Measurements from ENCODE around the gene TSGA10.

DNA sequence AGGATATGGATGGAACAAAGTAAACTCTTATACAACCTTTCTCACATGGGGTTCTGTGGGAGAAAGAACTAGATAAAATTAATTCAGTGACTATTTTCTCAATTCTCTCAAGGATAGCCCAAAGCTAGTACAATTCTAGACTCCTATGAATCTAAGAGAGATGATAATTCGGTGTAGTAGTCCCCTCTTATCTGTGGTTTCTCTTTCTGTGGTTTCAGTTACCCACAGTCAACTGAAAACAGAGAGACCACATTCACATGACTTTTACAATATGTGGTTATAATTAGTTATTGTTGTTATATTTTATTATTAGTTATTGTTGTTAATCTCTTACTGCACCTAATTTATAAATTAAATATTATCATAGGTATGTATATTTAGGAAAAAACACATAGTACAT lies 66.7 kb downstream of the TSGA10 start:
- TF ChIP-seq CTCF (IDR thresholded peaks at IDR 0.05 in 4 of 5, conservative IDR thresholded peaks at IDR 0.05 in 1 of 5) (no peak), POLR2A (IDR thresholded peaks at IDR 0.05) (no peak)

Data from gastrocnemius medialis (tissue), 4 donors.